Measurements from ENCODE around the gene PDLIM4.

Gene PDLIM4

GRCh38 chr5:132227235-132227484, 30.3 kb upstream of the PDLIM4 start:
- TF ChIP-seq CTCF (conservative IDR thresholded peaks at IDR 0.05; ENCODE audit: low read length), result no peak
- H3K4me3 ChIP-seq (ENCODE audit: low read length), result peak overlapping the region; percentile 74
- no peak for DNase-seq (ENCODE audit: low read depth)

GRCh38 chr5:132227485-132228240, 29.8 kb upstream of the PDLIM4 start, which contains the start of gene P4HA2:
TSS of gene P4HA2 (minus strand) at chr5:132227853. CDS start at chr5:132218626, 9,227 bp downstream.
- peak within 1 kb of the TSS; percentile 74 for H3K4me3 ChIP-seq (ENCODE audit: low read length)
- peak; percentile 7; the same call in 1 of the 2 replicates for TF ChIP-seq CTCF (conservative IDR thresholded peaks at IDR 0.05; ENCODE audit: low read length)
- DNase-seq (ENCODE audit: low read depth), result peak; percentile 73

- H3K4me3 ChIP-seq (ENCODE audit: low read length), result peak overlapping the region; percentile 74
- TF ChIP-seq CTCF (conservative IDR thresholded peaks at IDR 0.05; ENCODE audit: low read length), result no peak
- no peak for DNase-seq (ENCODE audit: low read depth)
These were observed 29.1 kb upstream of the PDLIM4 start for GRCh38 chr5:132228241-132229035.

GRCh38 chr5:132229236-132229635, 28.3 kb upstream of the PDLIM4 start:
- TF ChIP-seq CTCF (conservative IDR thresholded peaks at IDR 0.05; ENCODE audit: low read length), result no peak
- no peak for DNase-seq (ENCODE audit: low read depth)
- H3K4me3 ChIP-seq (ENCODE audit: low read length), result no peak overlapping the region

GRCh38 chr5:132230871-132231270, 26.6 kb upstream of the PDLIM4 start:
- no peak overlapping the region for H3K4me3 ChIP-seq (ENCODE audit: low read length)
- no peak for TF ChIP-seq CTCF (conservative IDR thresholded peaks at IDR 0.05; ENCODE audit: low read length)
- DNase-seq (ENCODE audit: low read depth), result no peak

- TF ChIP-seq CTCF (conservative IDR thresholded peaks at IDR 0.05; ENCODE audit: low read length), result no peak
- no peak for DNase-seq (ENCODE audit: low read depth)
- no peak overlapping the region for H3K4me3 ChIP-seq (ENCODE audit: low read length)
These were observed 25.0 kb upstream of the PDLIM4 start for GRCh38 chr5:132232465-132232864.

GRCh38 chr5:132233081-132233480, 24.4 kb upstream of the PDLIM4 start:
- no peak for DNase-seq (ENCODE audit: low read depth)
- TF ChIP-seq CTCF (conservative IDR thresholded peaks at IDR 0.05; ENCODE audit: low read length), result no peak
- H3K4me3 ChIP-seq (ENCODE audit: low read length), result no peak overlapping the region

Data from AG10803 (cell line).